Keratinocyte (primary cell): Measurements from ENCODE around the gene IFNW1. TPM values are rescaled to one million over a fixed set of nuclear protein-coding genes. Genes with fewer than 3 reads are reported as not detected.
A peak's percentile ranks its signal among the peaks of the same experiment; 100 is the strongest.

Experiments used
- DNase-seq: peaks from one replicate; pipeline ENCODE4 v3.0.0-alpha.2; 2011; ENCODE audit warnings: low read depth, missing footprints, low spot score
- FAIRE-seq: peaks from 2 replicates; lab custom pipeline; 2011; peaks lifted over from hg19 to GRCh38; lab: Jason Lieb, UNC
- H2AFZ ChIP-seq: 2 replicates; pipeline ENCODE4 v1.6.0; 2012; ENCODE audit warnings: low read length, control low read depth, inconsistent platforms; ENCODE audit not compliant: control insufficient read depth
- H3K27ac ChIP-seq: 2 replicates; pipeline ENCODE4 v1.5.1; 2011; ENCODE audit warnings: low read length; ENCODE audit not compliant: control insufficient read depth, insufficient read depth
- H3K27me3 ChIP-seq: 3 replicates; pipeline ENCODE4 v1.6.0; 2011; ENCODE audit warnings: low read length; ENCODE audit not compliant: control insufficient read depth, insufficient read depth; ENCODE audit errors: extremely low read depth
- H3K36me3 ChIP-seq, 2 experiments: 2 replicates in 1 of 2; 3 replicates in 1 of 2; pipeline ENCODE4 v1.5.1; 2011; ENCODE audit warnings: low read length in 2 of 2, mild to moderate bottlenecking in 1 of 2; ENCODE audit not compliant: control insufficient read depth in 2 of 2, insufficient read depth in 2 of 2; ENCODE audit errors: extremely low read depth in 1 of 2
- H3K4me1 ChIP-seq: 3 replicates; pipeline ENCODE4 v1.5.1; 2011; ENCODE audit warnings: low read length; ENCODE audit not compliant: control insufficient read depth, insufficient read depth; ENCODE audit errors: extremely low read depth
- H3K4me2 ChIP-seq: 3 replicates; pipeline ENCODE4 v1.6.0; 2011; ENCODE audit warnings: low read depth, low read length; ENCODE audit not compliant: control insufficient read depth, insufficient read depth; ENCODE audit errors: extremely low read depth
- H3K4me3 ChIP-seq, 3 experiments: fragments of 200-600 bp in 1 of 3; sonication (generic) in 1 of 3; 2 replicates in 2 of 3; 3 replicates in 1 of 3; pipeline ENCODE4 v1.5.1; 2011 to 2016; ENCODE audit warnings: low read length in 3 of 3, mild to moderate bottlenecking in 3 of 3, control low read depth in 2 of 3, inconsistent platforms in 1 of 3, low read depth in 1 of 3, mixed read lengths in 1 of 3, mixed run types in 1 of 3, moderate library complexity in 1 of 3; ENCODE audit not compliant: control insufficient read depth in 2 of 3, insufficient read depth in 2 of 3; ENCODE audit errors: extremely low read depth in 1 of 3
- H3K79me2 ChIP-seq: 2 replicates; pipeline ENCODE4 v1.6.0; 2012; ENCODE audit warnings: low read length; ENCODE audit not compliant: control insufficient read depth, insufficient read depth
- H3K9ac ChIP-seq: 3 replicates; pipeline ENCODE4 v1.6.0; 2011; ENCODE audit warnings: low read length; ENCODE audit not compliant: control insufficient read depth, insufficient read depth; ENCODE audit errors: extremely low read depth
- H3K9me1 ChIP-seq: 3 replicates; pipeline ENCODE4 v1.6.0; 2011; ENCODE audit warnings: low read length; ENCODE audit not compliant: control insufficient read depth, insufficient read depth; ENCODE audit errors: extremely low read depth
- H3K9me3 ChIP-seq: 2 replicates; pipeline ENCODE4 v1.5.1; 2012; ENCODE audit warnings: low read depth, low read length; ENCODE audit not compliant: control insufficient read depth
- H4K20me1 ChIP-seq: 3 replicates; pipeline ENCODE4 v1.6.0; 2011; ENCODE audit warnings: low read length; ENCODE audit not compliant: control insufficient read depth, insufficient read depth; ENCODE audit errors: extremely low read depth
- CTCF ChIP-seq, 3 experiments: IDR thresholded peaks in 1 of 3; conservative IDR thresholded peaks in 1 of 3; optimal IDR thresholded peaks in 1 of 3; 2 replicates in 2 of 3; 3 replicates in 1 of 3; pipeline versions ENCODE3 to v1.5.1; 2011; ENCODE audit warnings: low read length in 3 of 3, mild to moderate bottlenecking in 3 of 3, moderate library complexity in 2 of 3, control low read depth in 1 of 3, inconsistent platforms in 1 of 3; ENCODE audit not compliant: insufficient read depth in 2 of 3; ENCODE audit errors: extremely low read depth in 1 of 3
- EZH2 ChIP-seq: IDR thresholded peaks from one replicate; pipeline ENCODE4 v1.6.1; 2012; ENCODE audit warnings: inconsistent platforms, mild to moderate bottlenecking, low read length, moderate library complexity
- dilution Hi-C: fragments of 300-500 bp; cut with MboI; formaldehyde crosslinking; loops from one replicate; pipeline ENCODE4 v1.7.0; 2020; ENCODE audit warnings: low sequenced_read_pairs; ENCODE audit not compliant: extremely low pct_ligation_motif_present
- polyA plus RNA-seq, 5 experiments: library from polyadenylated mRNA; depleted of rRNA in 3 of 5; stranded (reverse) in 3 of 5; stranded (forward) in 1 of 5; unstranded in 1 of 5; fragments of >200 nt; gene quantifications; 1 replicate in 1 of 5; 2 replicates in 3 of 5; 3 replicates in 1 of 5; pipeline versions ENCODE4 v1.2.1 to v1.2.3, GENCODE V29; 2011 to 2012; ENCODE audit warnings: missing spikeins in 2 of 5, low read depth in 1 of 5, low replicate concordance in 1 of 5

IFNW1 gene
- polyA plus RNA-seq, 1 donor (not counting 4 experiments of a cell fraction or from before 2014, with no cell fraction given): not detected

DNA sequence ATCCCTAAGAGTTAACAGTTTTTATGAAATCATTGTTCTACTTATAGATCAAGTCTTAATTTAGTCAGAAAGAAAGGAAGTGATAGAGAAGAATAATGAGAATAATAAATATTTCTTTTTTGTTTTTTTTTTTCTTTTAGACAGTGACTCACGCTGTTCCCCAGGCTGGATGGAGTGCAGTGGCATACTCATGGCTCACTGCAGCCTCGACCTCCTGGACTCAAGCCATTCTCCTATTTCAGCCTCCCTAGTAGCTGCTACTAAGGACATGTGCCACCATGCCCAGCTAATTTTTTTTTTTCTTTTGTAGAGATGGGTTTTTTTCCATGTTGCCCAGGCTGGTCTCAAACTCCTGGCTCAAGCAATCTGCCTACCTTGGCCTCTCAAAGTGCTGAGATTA is 13.9 kb upstream of the IFNW1 start:
- no peaks in the 10 kb centered on the region for H3K36me3 ChIP-seq
- H3K4me3 ChIP-seq: no peak overlapping the region
- no peaks in the 10 kb centered on the region for H3K9me1 ChIP-seq
- H3K27ac ChIP-seq: no peak overlapping the region
- FAIRE-seq (no peak), DNase-seq (no peak)
- dilution Hi-C loops: no loop called here
- H3K79me2 ChIP-seq: no peaks in the 10 kb centered on the region
- H3K4me1 ChIP-seq: no peaks in the 10 kb centered on the region
- H3K4me2 ChIP-seq: no peak overlapping the region
- no peak overlapping the region for H2AFZ ChIP-seq
- H3K9ac ChIP-seq: no peak overlapping the region
- no peaks in the 10 kb centered on the region for H3K27me3 ChIP-seq
- no peaks in the 10 kb centered on the region for H4K20me1 ChIP-seq
- TF ChIP-seq CTCF (optimal IDR thresholded peaks at IDR 0.05 in 1 of 3, IDR thresholded peaks at IDR 0.05 in 1 of 3, conservative IDR thresholded peaks at IDR 0.05 in 1 of 3; ENCODE audit: extremely low read depth in 1 of 3, insufficient read depth in 2 of 3, low read length in 3 of 3) (no peak), EZH2 (no peak)
- no peaks in the 10 kb centered on the region for H3K9me3 ChIP-seq

- no peak for DNase-seq
- dilution Hi-C loops: no loop called here
- H3K9ac ChIP-seq: no peak overlapping the region
- no peaks in the 10 kb centered on the region for H3K36me3 ChIP-seq
- H3K4me2 ChIP-seq: no peak overlapping the region
- no peaks in the 10 kb centered on the region for H3K9me1 ChIP-seq
- H3K27ac ChIP-seq: no peak overlapping the region
- no peaks in the 10 kb centered on the region for H3K9me3 ChIP-seq
- peaks cover 3% of the 10 kb centered on the region for H3K27me3 ChIP-seq
- no peaks in the 10 kb centered on the region for H3K4me1 ChIP-seq
- H3K79me2 ChIP-seq: no peaks in the 10 kb centered on the region
- H2AFZ ChIP-seq: no peak overlapping the region
- no peak overlapping the region for H3K4me3 ChIP-seq
- FAIRE-seq: peak; percentile 72
- no peaks in the 10 kb centered on the region for H4K20me1 ChIP-seq
- TF ChIP-seq CTCF (optimal IDR thresholded peaks at IDR 0.05 in 1 of 3, IDR thresholded peaks at IDR 0.05 in 1 of 3, conservative IDR thresholded peaks at IDR 0.05 in 1 of 3; ENCODE audit: extremely low read depth in 1 of 3, insufficient read depth in 2 of 3, low read length in 3 of 3): peak; percentile 24 to 63 (median 38)
- no peak for TF ChIP-seq EZH2
Measured at GRCh38 chr9:21154018-21154608, 12.5 kb upstream of the IFNW1 start.
